WTC11 (cell line): ENCODE data around the gene TCF7. TPM values are rescaled to one million over a fixed set of nuclear protein-coding genes. Genes with fewer than 3 reads are reported as not detected.

Experiments
- ATAC-seq: fragments of 200-7000 bp; cut with Tn5 transposase; 2 replicates; pipeline ENCODE4 v1.10.0; 2021; ENCODE audit warnings: mild to moderate bottlenecking, moderate library complexity
- CTCF ChIA-PET: fragments of 300-600 bp; sonication (Branson Sonifier 250); formaldehyde crosslinking; loops from one replicate; lab custom pipeline; 2021; ENCODE audit warnings: antibody characterized with exemption; lab: Charles Lee
- POLR2A ChIA-PET: fragments of 350-600 bp; sonication (Branson Sonifier 250); formaldehyde crosslinking; loops from one replicate; lab custom pipeline; 2021; ENCODE audit warnings: antibody characterized with exemption; lab: Charles Lee
- DNase-seq: peaks from one replicate; pipeline ENCODE4 v3.0.0; 2021; ENCODE audit warnings: low spot score
- H3K27ac Mint-ChIP-seq: 2 replicates; pipeline ENCODE4 v1.8.0; 2021; ENCODE audit warnings: mixed read lengths
- H3K27me3 Mint-ChIP-seq: 2 replicates; pipeline ENCODE4 v1.8.0; 2021; ENCODE audit warnings: low read depth, mild to moderate bottlenecking, moderate library complexity, mixed read lengths
- H3K36me3 Mint-ChIP-seq: 2 replicates; pipeline ENCODE4 v1.8.0; 2021; ENCODE audit warnings: mixed read lengths
- H3K4me1 Mint-ChIP-seq: 2 replicates; pipeline ENCODE4 v1.8.0; 2022; ENCODE audit warnings: mixed read lengths
- H3K4me3 Mint-ChIP-seq: 2 replicates; pipeline ENCODE4 v1.8.0; 2021; ENCODE audit warnings: mild to moderate bottlenecking, moderate library complexity, mixed read lengths
- H3K9me3 Mint-ChIP-seq: 2 replicates; pipeline ENCODE4 v1.8.0; 2021; ENCODE audit warnings: mixed read lengths
- AFF4 ChIP-seq: sonication (generic); formaldehyde crosslinking; IDR thresholded peaks from 2 replicates; pipeline ENCODE4 v1.8.1; 2023; ENCODE audit warnings: mild to moderate bottlenecking, missing genetic modification reagents, borderline replicate concordance
- ATF6 ChIP-seq: sonication (generic); formaldehyde crosslinking; IDR thresholded peaks from 2 replicates; pipeline ENCODE4 v1.8.1; 2023; ENCODE audit warnings: mild to moderate bottlenecking, missing genetic modification reagents
- E2F4 ChIP-seq: sonication (generic); formaldehyde crosslinking; IDR thresholded peaks from 2 replicates; pipeline ENCODE4 v1.8.1; 2022; ENCODE audit warnings: low read depth, mild to moderate bottlenecking, moderate library complexity, missing genetic modification reagents, borderline replicate concordance
- JUN ChIP-seq: sonication (generic); formaldehyde crosslinking; IDR thresholded peaks from 2 replicates; pipeline ENCODE4 v1.8.0; 2023; ENCODE audit warnings: mild to moderate bottlenecking, missing genetic modification reagents
- RORB ChIP-seq: fragments of 250-450 bp; sonication (Bioruptor Pico); IDR thresholded peaks from 2 replicates; pipeline ENCODE4 v1.9.0; 2021; ENCODE audit warnings: mild to moderate bottlenecking
- SMAD4 ChIP-seq: sonication (generic); formaldehyde crosslinking; IDR thresholded peaks from 2 replicates; pipeline ENCODE4 v1.8.0; 2022; ENCODE audit warnings: mild to moderate bottlenecking, missing genetic modification reagents
- ZNF281 ChIP-seq: sonication (generic); formaldehyde crosslinking; IDR thresholded peaks from 2 replicates; pipeline ENCODE4 v1.8.0; 2023; ENCODE audit warnings: mild to moderate bottlenecking, missing genetic modification reagents
- ZNF317 ChIP-seq: sonication (generic); formaldehyde crosslinking; IDR thresholded peaks from 2 replicates; pipeline ENCODE4 v1.8.1; 2023; ENCODE audit warnings: low read depth, mild to moderate bottlenecking, moderate library complexity, missing genetic modification reagents, borderline replicate concordance
- ZNF425 ChIP-seq: fragments of 250-450 bp; sonication (Bioruptor Pico); conservative IDR thresholded peaks from 2 replicates; pipeline ENCODE4 v1.9.0; 2021; ENCODE audit warnings: mild to moderate bottlenecking
- total RNA-seq: library from RNA; stranded (reverse); gene quantifications from 3 replicates; pipeline ENCODE4 v1.2.3, GENCODE V29; 2021

Gene TCF7
- total RNA-seq, 1 experiment from 2014 or later: 11.3 TPM

GRCh38 chr5:134122530-134122929 lies 8.0 kb downstream of the TCF7 start (continued):
- TF ChIP-seq AFF4 (CRISPR knock-in tag): no peak
- TF ChIP-seq ATF6 (CRISPR knock-in tag): no peak
- no peak for TF ChIP-seq E2F4

GRCh38 chr5:134123360-134123759 lies 8.9 kb downstream of the TCF7 start:
- no peaks in the 10 kb centered on the region for H3K4me1 Mint-ChIP-seq
- CTCF ChIA-PET: interaction anchor here (0.8 to 2.2 kb wide), 3 partner anchors 18 to 84 kb away, joined by 3 to 6 read pairs (median 3); no protein-coding TSS in a partner anchor

GRCh38 chr5:134124289-134125038 lies 10.0 kb downstream of the TCF7 start:
- Mint-ChIP-seq H3K36me3 (0 out of 2 replicates have a peak, but pooled peaks cover 3% of the 10 kb centered on the region), H3K9me3 (no peaks in the 10 kb centered on the region), H3K27ac (no peak overlapping the region), H3K4me1 (no peaks in the 10 kb centered on the region), H3K4me3 (no peak overlapping the region), H3K27me3 (no peaks in the 10 kb centered on the region)
- no peak for DNase-seq
- TF ChIP-seq ZNF425 (CRISPR knock-in tag): no peak
- ATAC-seq: no peak
- CTCF ChIA-PET: interaction anchor here (1.0 to 2.6 kb wide), 7 partner anchors 12 to 128 kb away, joined by 3 to 12 read pairs (median 5); no protein-coding TSS in a partner anchor
- POLR2A ChIA-PET: no interaction called here

More at GRCh38 chr5:134123360-134123759, 8.9 kb downstream of the TCF7 start:
- Mint-ChIP-seq H3K9me3 (no peaks in the 10 kb centered on the region), H3K27me3 (no peaks in the 10 kb centered on the region), H3K4me3 (no peak overlapping the region), H3K27ac (no peak overlapping the region), H3K36me3 (0 out of 2 replicates have a peak, but pooled peaks cover 3% of the 10 kb centered on the region)
- POLR2A ChIA-PET: interaction anchor here (0.6 kb wide), 1 partner anchor 33 kb away, joined by 3 read pairs; no protein-coding TSS in a partner anchor
- DNase-seq (no peak), ATAC-seq (no peak)
- TF ChIP-seq ZNF281 (CRISPR knock-in tag): no peak
- no peak for TF ChIP-seq ZNF317 (CRISPR knock-in tag)
- TF ChIP-seq SMAD4 (CRISPR knock-in tag): no peak
- no peak for TF ChIP-seq RORB (CRISPR knock-in tag)
- TF ChIP-seq JUN (CRISPR knock-in tag): no peak
